Activated T-helper 9 cell treated with anti-CD3 and anti-CD28 coated beads, Interleukin-2, amount 50 U/mL, for 16 hours (primary cell): ENCODE results near the gene AUNIP.
A peak's percentile ranks its signal among the peaks of the same experiment; 100 is the strongest.

Experiments
- DNase-seq: peaks from one replicate; pipeline ENCODE4 v3.0.0-alpha.2; 2020; ENCODE audit warnings: low read depth

AUNIP gene, protein sequence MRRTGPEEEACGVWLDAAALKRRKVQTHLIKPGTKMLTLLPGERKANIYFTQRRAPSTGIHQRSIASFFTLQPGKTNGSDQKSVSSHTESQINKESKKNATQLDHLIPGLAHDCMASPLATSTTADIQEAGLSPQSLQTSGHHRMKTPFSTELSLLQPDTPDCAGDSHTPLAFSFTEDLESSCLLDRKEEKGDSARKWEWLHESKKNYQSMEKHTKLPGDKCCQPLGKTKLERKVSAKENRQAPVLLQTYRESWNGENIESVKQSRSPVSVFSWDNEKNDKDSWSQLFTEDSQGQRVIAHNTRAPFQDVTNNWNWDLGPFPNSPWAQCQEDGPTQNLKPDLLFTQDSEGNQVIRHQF

DNA sequence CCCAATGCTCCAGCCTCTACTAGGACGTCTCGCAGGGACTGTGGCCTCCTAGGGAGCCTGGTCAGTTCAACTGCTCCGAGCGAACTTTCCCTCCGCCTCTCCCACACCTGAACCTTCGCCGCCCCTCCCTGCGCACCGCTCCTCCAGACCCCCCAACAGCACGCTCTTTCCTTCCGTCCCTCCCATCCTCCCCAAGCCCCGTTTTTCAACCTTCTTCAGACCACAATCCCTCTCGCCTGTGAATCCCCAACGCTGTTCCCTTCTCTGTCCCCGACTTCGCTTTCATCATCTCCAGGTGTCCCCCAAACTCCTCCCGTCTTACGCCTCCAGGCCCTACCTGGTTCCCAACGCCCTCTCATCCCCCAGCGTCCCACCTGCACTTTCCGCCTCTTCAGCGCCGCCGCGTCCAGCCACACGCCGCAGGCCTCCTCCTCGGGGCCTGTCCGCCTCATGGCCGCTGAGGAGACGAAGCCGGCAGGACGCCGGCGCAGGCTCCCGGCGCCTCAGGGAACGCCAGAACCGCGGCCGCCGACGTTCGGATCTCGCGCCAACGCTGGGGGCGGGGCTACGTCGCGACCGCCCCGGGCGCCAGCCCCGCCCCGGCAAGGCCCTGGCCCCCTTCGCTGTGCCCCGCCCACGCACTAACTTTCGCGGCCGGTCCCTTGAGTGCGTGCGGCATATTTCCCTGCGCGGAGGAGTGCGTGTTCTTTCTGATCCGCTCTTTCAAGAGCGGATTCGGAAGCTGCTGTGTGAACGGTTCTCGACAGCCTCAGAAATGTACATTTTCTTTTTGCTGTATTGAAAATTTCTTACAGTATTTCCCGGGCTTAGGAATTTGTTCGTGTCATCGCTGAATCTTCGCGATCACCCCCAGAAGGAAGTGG, at the start of gene AUNIP:
Gene AUNIP, minus strand, starts transcription at position 552 of the 884 bp plus-strand sequence. Its CDS starts 100 bp downstream, at position 452.
- peak; percentile 85 for DNase-seq

DNA sequence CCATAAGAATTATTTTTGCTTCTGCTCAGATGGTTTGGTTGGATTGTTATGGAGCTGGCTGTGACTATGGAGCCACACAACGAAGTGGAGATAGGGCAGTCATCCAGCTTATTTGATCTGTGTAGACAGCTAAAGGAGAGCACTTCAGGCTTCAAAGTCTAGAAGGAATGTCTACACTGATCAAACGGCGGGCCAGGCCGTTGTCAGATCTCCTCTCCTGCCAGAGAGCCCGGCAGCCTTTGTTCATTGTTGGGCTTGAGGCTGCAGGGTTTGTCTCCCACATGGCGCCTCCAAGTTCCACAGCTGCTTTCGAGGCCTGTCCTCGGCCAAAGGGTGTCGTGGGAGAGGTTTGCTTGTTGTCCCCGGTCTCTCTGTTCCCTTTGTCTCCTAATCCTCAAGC, 49.8 kb upstream of the AUNIP start:
- no peak for DNase-seq

DNA sequence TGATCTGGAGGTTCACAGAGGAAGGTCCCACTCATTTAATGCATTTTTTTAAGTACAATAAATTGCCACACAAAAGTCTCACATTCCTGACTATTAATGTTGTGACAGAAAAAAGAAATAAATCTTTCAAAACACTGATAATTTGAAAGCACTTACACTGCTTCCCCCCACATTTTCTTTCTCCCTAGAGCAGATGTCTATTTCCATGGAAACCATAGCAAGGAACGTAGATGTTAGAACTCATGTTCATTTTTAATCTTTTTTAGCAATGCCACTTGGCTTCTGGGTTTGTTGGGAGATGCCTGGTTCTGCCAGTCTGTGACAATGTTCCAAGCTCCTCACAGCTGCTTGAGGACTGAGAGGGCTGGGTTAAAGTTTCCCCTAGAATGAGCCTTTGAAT, 48.9 kb upstream of the AUNIP start:
- no peak for DNase-seq

DNA sequence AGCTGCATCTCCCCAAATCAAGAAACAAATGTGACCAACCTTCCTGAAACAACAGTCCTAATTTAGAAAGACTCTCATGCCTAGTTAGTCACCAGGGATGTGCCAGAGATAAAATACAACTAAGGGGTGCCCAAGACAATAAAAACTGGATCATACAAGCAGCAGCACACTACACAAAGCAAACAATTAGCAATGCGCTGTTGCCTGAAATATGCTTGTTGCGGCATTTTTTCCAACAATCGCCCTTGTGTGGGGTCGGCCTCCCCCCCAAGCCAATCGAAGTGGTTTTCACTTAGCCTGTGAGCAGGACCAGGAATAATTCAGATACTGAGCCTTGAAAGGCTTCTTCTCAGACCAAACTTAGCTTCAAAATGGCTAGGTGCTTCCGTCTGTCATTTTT, 48.3 kb upstream of the AUNIP start:
- DNase-seq = no peak

DNA sequence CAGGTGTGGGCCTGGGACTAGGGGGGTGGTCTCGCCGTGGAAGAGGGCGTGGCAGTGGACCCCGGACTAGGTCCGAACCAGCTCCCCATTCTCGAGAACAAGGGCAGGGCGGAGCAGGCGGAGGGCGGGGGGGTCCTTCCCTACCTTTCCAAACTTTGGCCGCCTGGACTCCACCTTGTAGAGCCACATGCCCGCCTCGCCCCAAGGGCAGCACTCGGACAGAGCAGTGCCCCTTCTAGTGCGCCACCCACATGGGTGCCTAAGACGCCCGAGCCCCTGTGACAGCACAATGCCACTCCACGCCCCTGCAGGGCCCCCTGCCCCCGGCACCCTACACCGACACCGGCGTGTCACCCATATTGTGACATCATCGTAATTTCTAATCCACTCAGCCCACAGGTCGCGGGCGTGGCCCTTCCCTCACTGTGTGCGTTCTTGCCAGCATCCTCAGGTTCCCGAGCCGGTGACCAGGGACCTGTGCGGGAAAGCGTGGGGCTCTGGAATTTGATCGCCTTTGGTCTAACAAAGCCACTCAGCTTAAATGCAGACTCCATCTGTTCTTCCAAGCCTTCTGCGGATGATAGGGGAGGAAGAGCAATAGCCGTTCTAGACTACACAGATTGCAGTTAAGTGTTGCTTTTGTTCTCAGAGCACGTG, 47.5 kb upstream of the AUNIP start:
- peak; percentile 18 for DNase-seq

DNA sequence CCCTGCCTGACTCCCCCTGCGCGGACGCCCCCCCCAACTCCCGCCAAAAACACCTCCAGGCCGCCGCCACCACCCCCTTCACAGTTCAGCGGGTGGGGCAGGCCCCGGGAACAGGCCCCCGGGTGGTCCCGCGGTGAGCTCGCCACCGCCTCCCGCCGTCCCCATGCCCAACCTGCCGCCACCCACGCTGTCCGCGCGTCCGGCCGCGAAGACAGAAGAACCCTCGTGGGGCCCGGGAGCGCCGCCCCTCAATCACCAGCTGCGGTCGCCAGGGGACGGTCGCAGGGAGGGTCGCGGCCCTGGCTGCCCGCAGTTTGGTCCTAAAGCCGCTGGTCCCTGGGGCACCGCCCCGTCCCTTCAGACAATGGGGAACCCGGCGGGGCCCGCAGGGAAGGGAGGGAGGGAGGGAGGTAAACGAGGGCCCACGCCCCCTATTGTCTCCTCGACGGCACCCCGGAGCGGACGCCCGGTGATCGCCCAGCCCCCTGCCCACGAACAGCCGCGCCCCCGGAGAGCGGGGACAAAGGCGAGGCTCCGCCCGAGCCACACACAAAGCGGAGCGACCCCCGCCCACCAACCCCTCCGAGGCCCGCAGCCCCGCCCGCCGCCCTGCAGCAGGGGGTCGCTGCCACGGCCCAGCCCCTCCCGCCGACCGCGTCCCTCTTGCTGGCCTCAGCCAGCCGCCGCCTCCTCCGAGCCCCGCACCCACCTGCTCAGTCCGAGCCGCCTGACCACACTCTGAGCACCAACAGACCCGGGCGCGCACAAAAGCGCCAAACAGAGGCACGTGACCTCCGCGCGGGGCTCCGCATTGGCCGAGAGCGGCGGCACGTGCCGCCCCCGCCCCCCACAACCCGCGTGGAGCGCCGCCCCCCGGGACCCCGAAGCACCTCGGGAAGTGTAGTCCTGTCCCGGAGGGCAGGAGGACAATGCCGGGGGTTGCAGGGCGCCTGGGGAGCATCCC, 46.7 kb upstream of the AUNIP start, which contains the start of gene STMN1:
Gene STMN1, minus strand, starts transcription at position 740 of the 964 bp plus-strand sequence. CDS start 1,743 bp downstream, outside the sequence.
- DNase-seq = peak; percentile 81

DNA sequence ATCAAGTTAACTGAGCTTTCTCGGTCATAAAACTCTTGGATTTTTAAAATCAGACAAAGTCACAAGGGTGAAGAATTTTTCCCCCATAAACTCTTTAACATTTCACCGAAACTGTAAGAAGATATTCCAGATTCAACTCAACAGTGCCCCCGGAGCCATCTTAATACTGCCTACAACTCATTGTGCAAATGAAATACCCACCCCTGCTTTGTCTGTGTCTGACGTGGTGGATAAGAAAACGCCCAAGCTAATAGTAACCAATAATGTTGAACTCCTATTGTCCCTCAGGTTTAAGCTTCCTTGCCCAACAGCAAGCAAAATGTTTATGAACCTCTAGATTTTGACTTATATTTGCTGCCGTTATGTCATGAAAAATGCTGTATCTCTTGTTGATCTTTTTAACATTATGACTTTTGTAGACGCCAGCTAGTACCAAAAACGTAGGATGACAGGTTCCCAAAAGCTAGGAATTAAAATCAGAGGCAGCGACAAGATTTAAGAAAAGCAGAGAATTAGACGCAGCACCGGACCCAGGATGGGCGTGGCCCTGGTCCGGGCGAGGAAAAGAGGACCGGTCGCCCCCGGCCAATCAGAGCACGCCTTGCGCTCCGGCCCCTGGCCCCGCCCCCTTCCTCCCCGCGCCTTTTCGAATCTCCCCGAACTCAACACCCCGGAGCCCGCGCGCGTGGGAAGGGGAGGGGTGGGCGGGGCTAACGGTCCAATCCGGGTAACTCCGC, 45.9 kb upstream of the AUNIP start:
- peak; percentile 86 for DNase-seq

DNA sequence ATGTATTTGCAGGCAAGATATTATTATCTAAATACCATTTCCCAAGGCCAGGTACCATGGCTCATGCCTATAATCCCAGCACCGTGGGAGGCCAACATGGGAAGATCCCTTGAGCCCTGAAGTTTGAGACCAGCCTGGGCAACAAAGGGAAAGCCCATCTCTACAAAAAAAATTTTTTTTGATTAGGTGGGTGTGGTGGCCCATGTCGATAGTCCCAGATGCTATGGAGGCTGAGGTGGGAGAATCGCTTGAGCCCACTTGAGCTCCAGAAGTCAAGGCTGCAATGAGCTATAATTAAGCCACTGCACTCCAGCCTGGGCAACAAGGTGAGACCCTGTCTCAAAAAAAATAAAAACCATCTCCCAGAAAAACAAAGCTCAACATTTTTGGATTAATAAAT, 44.7 kb upstream of the AUNIP start:
- no peak for DNase-seq

DNA sequence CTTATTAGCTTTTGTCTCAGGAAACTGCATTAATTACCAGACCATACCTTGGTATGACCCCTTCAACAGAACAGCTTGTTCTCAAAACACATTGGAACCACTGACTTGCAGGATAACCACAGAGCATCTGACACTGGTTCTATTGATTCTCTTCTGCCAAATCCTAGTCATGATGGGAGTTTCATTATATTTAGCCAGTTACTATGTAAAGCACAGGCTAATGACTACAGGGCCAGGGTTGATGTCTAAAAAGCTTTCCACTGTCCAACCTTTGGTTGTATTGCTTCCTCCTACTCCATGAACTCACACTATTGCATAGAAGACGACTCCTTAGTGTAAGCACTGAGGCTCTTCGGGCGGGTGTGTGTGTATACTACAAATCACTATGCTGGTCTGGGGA, 43.2 kb upstream of the AUNIP start:
- DNase-seq = no peak

DNA sequence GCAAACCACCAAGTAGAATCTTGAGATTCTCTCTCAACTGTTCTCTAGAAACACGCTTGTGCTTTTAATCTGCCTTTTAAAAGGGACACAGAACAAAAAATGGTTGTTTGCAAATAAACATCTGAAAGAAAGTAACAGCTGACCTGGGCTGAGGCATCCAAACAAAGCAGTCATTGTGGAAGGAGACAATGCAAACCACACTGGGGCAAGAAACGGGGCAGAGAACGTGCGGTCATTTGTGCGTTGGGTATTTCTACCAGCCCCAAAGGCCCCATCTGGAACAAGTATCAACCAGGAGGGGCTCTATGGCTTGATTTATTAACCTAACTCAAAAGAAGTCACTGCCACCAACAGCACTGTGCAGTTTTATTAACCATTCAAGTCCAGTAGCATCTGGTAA, 41.0 kb upstream of the AUNIP start:
- DNase-seq = no peak

DNA sequence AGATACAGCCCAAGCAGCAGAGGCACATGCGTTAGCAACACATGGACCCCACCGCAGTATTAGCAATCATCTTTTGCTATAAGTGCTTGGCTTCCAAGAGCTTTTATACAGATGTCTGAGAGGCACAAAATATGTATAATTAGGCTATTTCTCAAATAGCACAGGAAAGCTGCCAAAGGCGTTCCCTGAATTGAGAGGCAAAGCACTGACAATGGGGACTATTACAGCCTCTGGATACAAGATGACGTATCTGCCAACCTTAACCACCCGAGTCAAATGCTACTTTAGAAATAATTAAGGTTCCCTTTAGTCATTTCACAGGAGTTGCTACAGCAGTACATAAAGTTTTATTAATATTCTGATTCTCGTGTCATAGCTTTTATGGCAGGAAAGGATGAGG, 40.5 kb upstream of the AUNIP start:
- DNase-seq = no peak

DNA sequence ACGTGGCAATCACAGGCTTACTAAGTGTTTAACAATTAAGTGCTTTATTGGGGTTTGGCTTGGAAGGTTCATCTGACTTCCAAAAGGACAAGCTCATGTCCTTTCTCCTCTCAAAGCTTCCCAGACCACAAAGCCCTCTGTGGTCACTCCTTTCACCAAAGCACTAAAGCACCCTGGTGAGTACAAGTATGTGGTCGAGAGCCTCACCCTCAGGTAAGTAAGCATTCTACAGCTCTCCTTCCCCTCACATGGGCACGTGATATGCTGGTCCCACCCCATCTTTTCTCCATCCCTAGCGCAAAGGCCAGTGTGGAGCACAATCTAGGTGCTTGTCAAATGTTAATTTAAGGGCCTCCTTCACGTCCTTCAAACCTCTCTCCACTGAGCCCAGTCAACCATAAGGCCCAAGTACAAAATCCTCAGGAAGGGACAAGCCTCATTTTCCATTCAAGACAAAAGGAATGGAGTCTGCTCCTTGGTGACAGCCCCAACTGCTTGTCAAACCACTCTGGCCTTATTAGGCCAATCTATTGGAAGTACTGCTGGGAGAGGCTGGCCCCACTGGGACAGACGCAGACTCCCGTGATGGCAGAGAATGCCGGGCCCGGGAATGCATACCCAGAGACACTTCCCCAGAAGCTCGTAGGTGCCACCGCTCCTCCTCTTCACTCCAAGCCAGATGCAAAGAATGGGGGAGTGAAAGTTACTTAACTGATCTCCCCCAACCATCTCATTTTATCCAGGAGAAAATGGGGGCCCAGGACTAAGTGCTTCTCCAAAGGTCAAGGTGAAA, 39.2 kb upstream of the AUNIP start:
- no peak for DNase-seq

DNA sequence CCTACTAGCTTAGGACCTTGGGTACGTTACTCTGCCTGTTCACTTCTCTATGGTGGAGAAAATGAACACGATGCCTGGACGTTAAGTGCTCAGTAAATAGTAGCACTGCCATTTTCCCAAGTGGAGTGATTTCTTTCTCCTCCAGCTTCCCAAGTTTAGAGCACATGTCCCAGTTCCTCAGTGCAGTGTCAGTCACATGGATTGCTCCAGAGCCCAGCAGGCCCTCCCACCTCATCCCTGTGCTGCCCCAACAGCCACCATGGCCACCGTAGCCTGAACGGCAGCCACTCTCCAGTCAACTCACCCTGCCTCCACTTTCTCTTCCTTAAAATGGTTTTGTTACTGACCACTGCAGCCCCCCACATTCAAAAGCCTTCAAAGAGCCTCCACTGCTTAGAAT, 38.5 kb upstream of the AUNIP start:
- no peak for DNase-seq

DNA sequence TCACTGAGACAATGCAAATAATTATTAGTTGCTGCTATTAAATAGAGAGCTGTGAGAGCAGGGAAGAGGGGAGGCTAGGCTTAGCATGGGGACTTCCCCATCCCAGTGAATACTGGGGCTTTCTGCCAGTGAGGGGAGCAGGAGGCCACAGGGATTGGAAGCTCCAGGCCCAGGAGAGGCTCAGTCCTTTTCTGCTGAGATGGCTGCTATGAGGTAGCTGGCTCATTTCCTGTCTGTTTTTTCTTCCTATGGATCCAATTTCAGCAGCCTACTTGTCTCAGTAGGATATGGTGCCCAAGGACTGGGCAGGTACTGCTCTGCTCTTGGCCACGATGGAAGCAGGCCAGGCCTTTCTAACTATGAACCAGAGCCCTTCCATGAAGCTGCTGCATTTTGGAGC, 37.0 kb upstream of the AUNIP start:
- DNase-seq = no peak

DNA sequence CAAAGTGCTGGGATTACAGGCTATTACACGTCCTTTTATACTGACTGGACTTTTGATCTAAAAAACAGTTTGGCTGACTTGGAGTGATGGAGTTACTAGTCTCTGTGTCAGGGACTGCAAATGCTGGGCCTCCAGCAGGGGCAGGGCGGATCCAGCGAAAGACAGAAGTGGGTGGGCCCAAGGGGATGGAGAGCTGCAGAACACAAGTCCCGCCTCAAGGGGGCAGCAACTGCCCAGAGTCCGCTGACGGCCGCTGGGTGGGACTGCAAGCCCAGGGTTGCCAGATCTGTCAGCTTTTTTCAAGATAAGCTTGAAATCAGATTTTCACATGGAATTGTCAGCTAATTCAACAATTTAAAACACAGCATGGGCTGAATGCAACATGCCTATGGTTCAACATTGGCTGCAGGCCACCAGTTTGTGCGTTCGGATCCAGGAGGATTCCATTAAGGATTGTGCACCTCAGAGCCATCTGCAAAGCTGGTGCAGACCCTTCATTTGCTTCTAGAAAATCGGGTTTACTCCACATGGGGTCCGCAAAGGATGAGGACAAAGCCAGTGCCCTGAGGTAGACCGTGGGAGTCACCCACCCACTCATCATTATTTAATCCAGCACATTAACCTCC, 36.2 kb upstream of the AUNIP start:
- DNase-seq = peak; percentile 82

DNA sequence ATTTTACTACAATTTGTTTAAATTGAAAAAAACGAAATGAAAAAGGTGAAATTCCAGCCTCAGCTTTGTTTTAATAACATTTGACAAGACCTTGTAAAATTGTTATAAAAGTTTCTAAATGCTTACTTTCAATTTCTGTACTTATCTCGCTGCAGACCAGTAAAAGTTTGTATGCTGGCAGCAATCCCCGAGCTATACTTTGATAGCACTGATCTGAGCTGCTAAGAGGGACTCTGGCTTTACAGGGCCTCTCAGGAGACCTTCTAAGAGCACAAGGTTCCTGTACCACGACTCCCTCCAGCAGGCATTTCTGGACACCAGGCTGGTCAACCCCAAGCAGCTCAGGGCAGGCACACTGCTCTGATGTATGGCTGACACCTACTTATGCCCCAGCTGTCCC, 33.9 kb upstream of the AUNIP start:
- DNase-seq = no peak

DNA sequence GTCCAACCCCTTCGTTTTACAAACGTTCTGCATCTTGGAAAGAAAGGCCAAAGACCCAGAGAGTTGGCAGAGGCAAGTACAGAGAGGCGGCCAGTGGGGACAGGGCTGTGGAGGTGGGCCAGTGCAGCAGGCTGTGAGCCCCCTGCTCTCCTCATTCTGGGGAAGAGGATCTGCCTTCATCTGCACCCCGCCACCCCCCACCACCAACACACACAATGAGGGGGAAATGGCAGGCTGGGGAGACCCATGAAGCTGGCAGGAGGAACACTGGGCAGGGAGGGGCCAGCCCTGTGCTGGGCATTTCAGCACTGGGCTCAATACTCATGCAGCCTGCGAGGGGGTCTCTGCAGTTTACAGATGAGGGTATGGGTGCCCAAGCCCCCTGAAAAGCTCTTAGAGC, 32.3 kb upstream of the AUNIP start:
- no peak for DNase-seq

DNA sequence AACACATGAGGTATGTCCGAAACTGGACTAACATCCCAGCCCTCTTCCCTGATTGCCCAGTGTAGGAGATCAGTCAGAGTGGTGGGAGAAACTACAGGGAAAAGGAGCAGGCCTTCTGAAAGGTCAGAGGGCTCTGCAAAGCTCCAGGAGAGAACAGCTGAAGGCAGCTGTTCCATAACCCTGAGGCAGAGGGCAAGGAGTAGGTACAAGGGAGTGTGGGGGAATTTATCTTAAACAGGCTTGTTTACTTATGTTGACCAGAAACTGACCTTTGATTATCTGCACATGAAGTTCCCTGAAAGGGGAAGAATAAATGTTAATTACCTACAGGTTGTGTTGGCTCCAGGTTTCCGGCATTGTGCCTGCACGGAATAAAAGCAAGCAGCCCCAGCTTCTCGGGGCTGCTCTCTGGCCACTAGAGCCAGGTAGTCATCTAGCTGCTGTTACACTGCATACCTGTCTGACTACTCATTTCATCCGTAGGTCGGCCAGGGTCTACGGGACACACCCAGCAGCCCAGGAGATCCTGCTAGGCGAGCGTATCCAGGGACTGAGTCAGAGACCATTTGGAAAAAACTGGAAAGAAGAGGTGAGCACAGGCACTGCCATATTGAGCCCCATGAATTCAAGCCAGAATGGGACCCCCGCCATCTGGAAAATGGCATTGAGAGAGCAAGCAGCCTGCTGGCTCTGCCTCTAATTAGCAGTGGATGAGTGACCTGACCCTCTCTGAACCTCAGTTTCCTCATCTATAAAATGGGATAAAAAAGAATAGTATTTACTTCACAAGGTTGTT, 31.2 kb upstream of the AUNIP start:
- no peak for DNase-seq

DNA sequence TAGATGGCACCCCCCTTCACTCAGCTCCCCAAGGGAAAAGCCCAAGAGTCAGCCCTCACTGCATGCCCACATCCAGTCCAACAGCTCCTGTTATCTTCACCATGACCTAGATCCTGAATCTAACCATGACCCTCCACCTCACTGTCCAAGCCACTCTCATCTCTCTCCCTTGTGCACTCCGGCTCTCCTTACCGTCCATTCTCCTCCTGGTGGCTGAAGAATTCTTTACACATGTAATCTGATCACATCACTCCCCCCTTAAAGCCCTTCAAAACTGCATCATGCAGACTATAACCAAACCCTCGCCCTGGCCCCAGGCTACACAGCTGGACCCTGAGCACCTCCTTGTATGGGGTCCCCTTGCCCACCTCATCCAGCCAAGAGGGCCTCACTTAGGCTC, 30.2 kb upstream of the AUNIP start:
- no peak for DNase-seq
